GM19043 (cell line): ENCODE measurements around the gene TUSC2.
"Not testable (repeated sequence)": the region's sequence is repeated elsewhere in the genome, so short reads cannot be mapped to it uniquely, and the experiment has no call there.

Experiments
- ATAC-seq: cut with Tn5 transposase; IDR thresholded peaks from one replicate; pipeline ENCODE4 v1.9.1; 2021; ENCODE audit warnings: low read depth; ENCODE audit not compliant: unreplicated experiment

The TUSC2 gene

GRCh38 chr3:50319894-50320625, 8.0 kb downstream of the TUSC2 start:
- no peak for ATAC-seq

DNA sequence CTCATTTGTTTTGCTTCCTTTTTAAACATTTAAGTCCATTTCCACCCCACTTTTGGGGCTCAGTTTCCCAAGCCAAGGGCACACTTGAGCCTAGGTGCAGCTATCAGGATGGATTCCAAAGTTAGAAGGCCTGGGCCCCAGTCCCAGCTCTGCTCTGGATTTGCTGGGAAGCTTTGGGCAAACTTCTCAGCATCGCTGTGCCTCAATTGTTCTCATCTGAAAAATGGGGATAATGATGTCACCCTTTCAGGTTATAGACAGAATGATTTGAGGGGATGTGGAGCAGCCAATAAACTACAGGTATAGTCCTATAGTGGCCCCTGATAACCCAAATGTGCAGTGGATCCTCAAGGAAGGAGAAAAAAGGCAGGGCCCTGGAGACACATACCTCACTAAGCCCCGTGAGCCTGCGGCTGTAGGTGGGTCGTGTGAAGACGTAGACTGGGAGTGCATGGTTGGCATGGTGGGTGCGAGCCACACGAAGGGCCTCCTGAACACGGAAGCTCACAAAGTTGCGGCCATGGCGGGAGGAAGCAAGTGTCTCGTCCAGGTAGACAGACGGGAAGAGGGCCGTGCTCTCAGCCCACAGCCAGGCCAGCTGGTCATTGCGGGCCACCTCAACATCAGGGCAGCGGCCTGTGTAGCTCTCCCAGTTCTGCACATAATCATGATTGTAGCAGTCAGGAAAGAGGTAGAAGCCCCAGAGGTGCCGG, 8.7 kb downstream of the TUSC2 start:
- no peak for ATAC-seq

DNA sequence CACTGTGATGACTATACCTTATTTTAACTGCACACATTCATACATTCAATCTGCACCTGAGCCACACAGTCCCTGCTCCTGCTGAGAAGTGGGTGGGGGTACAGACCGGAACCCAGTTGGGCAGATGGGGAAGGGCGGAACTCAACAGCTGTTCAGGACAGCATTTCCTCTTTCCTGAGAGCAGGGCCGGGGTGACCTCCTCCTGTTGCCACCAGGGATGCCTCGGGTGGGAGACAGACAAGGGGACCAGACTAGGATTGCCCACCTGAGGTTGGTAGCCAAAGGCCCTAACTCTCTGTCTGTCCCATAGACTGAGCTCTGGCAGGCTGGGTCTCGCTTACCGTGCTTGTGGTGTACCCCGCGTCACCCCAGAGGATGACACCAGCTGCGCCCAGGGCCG, 9.4 kb downstream of the TUSC2 start:
- no peak for ATAC-seq

GRCh38 chr3:50318163-50318562, 9.9 kb downstream of the TUSC2 start:
- ATAC-seq = no peak

DNA sequence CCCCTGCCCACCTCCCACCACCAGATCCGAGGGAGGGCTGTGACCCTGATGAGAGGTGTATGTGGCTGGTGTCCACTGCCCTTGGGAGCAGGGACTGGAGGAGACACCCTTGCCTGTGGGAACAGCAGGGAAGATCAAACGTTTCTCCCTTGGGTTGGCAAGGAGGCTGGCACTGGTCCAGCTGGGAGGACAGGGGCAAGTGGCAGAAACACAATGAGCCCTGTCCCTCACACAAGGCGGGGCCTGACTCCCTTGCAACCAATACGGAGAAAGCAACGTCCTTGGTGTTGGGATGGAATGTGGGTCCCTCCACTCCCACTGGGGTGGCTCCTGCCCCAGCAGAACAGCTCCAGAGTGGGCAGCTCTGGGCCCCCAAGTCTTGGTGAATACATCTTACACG, 10.7 kb downstream of the TUSC2 start:
- ATAC-seq = no peak

DNA sequence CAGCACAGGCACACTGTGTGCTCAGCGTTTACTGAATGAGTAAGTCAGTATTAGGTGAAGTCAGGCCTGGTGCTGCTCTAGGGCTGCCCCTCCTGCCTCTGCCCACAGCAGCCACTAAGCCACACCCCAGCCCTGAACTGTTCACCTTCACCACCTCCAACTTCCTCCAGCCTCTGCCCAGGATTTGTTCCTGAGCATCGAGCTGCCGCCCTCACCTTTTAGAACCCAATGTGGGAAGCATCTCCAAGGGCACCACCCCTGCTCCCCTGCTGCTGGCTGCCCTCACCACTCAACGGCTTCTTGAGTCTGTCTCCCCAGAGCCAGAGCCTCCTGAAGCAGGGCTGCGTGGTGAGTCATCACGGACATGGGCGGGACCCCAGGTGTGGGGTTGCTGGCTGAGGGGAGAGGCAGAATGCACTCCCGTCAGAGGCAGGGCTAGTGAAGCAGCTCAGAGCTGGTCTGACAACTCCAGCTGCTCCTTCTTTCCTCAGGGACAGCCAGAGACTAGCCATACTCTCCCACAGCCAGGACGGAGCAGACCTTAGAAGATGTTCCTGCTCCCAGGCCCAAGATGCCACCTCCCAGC, 11.3 kb downstream of the TUSC2 start:
- no peak for ATAC-seq

DNA sequence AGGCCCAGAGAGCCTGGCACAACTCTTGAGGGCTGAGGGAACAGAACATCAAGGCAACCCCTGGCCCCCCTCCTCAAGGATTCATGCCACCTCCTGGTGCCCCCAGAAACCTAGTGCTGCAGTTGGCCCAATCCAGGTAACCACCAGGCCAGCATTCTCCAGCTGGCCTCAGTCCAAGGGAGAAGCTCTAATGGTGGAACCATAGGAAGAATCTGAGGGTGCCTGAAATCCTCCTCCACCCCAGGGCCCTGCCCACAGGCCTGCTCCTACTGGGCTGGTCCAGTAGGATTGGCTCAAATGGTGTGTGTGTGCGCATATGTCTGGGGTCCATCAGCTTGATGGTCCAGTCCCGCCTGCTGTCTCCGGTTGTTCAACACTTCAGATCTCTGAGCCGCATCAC, 13.2 kb downstream of the TUSC2 start:
- ATAC-seq = no peak

GRCh38 chr3:50314342-50314741, 13.7 kb downstream of the TUSC2 start:
- no peak for ATAC-seq

GRCh38 chr3:50312041-50312440, 16.0 kb downstream of the TUSC2 start:
- not testable (repeated sequence) for ATAC-seq

- ATAC-seq = no peak
These were observed 23.4 kb downstream of the TUSC2 start for GRCh38 chr3:50304601-50305000.

DNA sequence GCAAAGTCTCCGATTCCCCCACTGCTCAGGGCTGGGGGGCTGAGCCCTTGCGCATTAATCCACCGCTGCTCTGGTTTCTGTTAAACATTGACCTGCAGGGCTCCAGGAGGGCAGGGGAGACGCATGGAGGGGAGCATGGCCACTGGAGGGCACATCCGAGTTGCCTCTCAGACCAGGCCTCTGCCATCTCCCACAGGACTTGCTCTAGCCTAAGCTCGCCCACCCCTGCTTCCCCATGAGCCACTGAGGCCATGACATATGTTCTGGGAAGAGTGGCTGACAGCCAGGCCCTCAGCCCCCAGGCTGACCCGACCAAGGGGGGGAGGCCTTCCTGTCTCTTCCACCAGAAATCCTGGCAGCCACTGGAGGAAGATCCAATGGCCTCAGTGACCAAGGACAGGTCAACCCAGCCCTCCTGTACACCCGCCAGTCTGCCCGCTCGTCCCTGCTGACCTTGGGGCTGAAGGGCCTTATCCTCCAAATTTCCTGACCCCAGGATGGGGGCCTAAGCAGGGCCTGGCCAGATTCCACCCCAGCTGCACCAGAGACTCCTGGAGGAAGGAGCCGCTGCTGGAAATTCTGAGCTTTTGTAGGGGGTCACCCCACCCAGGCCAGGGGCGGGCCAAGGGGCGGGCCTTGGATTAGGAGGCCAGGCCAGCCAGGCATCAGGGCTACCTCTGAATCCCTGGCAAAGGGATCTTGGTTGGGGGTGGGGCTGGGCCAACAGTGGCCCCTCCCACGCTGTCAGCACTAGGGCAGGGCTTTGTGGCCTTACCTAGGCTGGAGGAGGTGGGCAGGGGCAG, 24.8 kb downstream of the TUSC2 start, which contains the start of gene HYAL1:
TSS of gene HYAL1 (minus strand) at position 562 of the 803 bp plus-strand sequence. CDS start 618 bp downstream, outside the sequence.
- ATAC-seq = no peak

- ATAC-seq = no peak
These were observed 25.7 kb downstream of the TUSC2 start for GRCh38 chr3:50302095-50303012.

DNA sequence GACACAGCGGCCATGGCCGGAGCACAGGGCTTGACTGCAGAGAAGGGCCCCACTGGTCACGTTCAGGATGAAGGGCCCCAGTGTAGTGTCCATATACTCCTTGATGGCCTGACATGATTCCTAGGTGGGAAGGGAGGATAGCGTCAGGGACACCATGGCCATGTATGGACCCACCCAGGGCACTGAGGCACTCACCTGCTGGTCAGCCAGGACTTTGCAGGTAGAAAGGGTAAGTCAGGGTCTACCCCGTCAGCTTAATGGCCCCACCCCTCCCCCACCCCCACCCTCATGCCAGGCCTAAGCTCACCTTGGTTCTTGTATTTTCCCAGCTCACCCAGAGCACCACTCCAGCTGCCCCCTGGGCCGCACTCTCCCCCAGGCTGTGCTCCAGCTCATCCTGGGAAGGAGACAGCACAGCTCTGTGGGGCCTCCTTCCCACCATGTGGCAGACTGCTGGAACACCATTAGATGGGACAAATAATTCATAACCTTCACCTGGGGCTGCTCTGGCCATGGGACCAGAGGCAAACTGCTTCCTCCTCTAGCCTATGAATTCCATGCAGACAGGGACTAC, 27.3 kb downstream of the TUSC2 start:
- no peak for ATAC-seq

DNA sequence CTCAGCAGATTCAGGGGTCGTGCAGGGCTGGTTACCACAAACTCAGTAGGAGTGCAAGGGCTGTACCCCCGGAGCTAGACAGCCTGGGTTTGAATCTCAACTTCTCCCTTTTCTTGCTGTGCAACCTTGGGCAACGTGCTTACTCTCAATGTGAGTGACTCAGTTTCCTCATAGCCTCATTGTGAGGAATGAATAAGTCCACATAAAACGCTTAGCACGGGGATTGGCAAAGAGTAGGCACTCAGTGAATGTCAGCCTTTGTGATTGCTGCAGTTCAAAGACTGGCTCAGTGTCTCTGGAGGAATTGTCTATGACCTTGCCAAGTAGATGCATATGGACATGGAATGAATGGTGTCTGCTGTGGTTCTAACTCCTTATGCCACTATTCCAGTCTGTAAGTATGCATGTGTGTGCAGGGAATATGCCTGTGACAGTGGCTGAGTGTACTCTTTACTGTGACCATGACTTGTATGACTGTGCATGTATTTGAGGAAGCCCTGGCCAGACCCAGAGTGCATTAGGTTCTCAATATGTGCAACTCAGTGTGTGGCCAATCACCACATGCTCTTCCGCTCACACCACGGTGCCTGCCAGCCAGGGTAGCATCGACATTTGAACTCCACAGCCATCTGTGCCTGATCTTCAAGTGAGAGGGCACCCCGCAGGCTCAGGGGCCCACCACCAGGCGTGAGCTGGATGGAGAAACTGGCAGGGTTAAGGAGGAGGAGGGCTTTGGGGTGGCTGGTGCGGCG, 27.9 kb downstream of the TUSC2 start:
- ATAC-seq = no peak

DNA sequence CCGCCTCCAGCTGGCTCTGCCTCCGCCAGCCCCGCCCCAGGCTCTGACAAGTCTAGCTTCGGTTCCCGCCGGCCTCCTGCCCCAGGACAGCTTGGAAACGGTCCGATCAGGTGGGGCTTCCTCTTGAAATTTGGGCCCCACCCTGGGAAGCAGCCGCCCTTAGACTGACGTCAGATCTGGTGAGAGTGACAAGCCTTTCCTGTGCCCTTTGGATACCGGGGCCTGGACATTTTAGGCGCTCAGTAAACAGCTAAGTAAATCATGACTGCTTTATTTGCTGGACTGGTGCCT, 28.4 kb downstream of the TUSC2 start:
- no peak for ATAC-seq

- ATAC-seq = peak; percentile 84
These were observed 29.0 kb downstream of the TUSC2 start, which contains the start of the genes HYAL3 and NAA80 for GRCh38 chr3:50298836-50299637. Gene HYAL3, minus strand, starts transcription at chr3:50299405. Its CDS starts 3,803 bp downstream, at chr3:50295602. Gene NAA80, minus strand, starts transcription at chr3:50299405. Its CDS starts 1,942 bp downstream, at chr3:50297463.

DNA sequence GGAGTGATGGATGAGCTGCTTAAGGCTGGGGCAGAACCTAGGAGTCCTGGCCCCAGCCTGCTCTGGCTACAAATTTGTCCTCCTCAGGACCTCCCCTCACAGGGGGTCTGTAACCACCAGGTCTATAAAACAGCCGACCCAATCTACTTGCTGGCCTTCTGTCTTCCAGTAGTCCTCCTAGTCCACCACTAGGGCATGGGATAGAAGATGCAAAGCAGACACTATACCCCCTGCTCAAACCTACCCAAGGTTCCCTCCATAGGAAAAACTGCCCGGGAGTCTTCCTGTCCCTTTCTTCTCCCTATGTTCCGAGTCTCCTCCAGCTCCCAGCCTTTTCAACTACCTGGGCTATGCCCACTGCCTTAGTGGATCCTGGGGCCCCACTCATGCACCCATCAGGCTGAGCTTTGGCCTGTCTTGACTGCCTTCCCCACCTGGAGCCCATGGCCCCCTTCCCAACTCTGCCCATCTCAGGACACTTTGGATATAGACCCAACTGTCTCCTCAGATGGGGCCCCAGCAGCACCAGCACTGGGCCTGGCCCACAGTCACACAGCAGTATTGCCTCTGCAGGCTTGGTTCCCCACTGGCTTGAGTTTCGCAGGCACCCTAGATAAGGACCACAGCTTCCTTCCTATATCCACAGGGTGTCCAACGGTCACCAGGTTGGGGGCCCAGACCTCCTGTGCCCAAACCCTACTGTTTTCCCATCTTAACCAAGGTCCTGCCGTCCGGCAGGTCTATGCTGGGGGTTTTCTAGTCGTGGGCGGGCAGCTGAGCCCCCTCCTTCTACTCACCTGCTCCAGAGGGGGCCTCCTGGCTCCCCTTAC, 29.9 kb downstream of the TUSC2 start:
- ATAC-seq = no peak
